Panc1 (cell line): Measurements from ENCODE around the gene NFKBIL1. TPM values are rescaled to one million over a fixed set of nuclear protein-coding genes. Genes with fewer than 3 reads are reported as not detected.

Experiments used
- ATAC-seq: fragments of 200-7000 bp; cut with Tn5 transposase; 2 replicates; pipeline ENCODE4 v1.9.1; 2020; ENCODE audit warnings: mild to moderate bottlenecking, moderate library complexity
- BruUV-seq: library from RNA; stranded (reverse); fragments of 400-500 nt; replicated peaks from 2 replicates; lab custom pipeline; 2021; lab: Mats Ljungman, UMichigan
- CTCF ChIA-PET: fragments of 300-600 bp; sonication (Branson Sonifier 250); formaldehyde crosslinking; loops from one replicate; lab custom pipeline; 2022; ENCODE audit warnings: antibody characterized with exemption; lab: Charles Lee
- POLR2A ChIA-PET: fragments of 300-600 bp; sonication (Branson Sonifier 250); formaldehyde crosslinking; loops from one replicate; lab custom pipeline; 2022; ENCODE audit warnings: antibody characterized with exemption; lab: Charles Lee
- DNase-seq: peaks from one replicate; pipeline ENCODE4 v3.0.0-alpha.2; 2010; ENCODE audit warnings: low read depth, low spot score
- H3K27ac ChIP-seq: 2 replicates; pipeline ENCODE4 v1.5.1; 2011; ENCODE audit warnings: mild to moderate bottlenecking, low read length, inconsistent platforms
- H3K27me3 ChIP-seq: fragments of 200-500 bp; sonication (Bioruptor generic); 2 replicates; pipeline ENCODE4 v1.6.0; 2014; ENCODE audit warnings: low read length, inconsistent platforms; ENCODE audit not compliant: control insufficient read depth, insufficient read depth
- H3K36me3 ChIP-seq: fragments of 200-500 bp; sonication (Bioruptor generic); 2 replicates; pipeline ENCODE4 v1.5.1; 2014; ENCODE audit warnings: inconsistent platforms, mild to moderate bottlenecking, low read length, moderate library complexity; ENCODE audit not compliant: control insufficient read depth, insufficient read depth
- H3K4me1 ChIP-seq: 2 replicates; pipeline ENCODE4 v1.5.1; 2011; ENCODE audit warnings: inconsistent platforms, mild to moderate bottlenecking, low read length, moderate library complexity; ENCODE audit not compliant: control insufficient read depth, insufficient read depth
- H3K4me3 ChIP-seq, 2 experiments: 2 replicates each; pipeline ENCODE4 v1.5.1; 2011 to 2012; ENCODE audit warnings: low read depth in 2 of 2, low read length in 2 of 2, mild to moderate bottlenecking in 2 of 2, inconsistent platforms in 1 of 2, moderate library complexity in 1 of 2
- H3K9me3 ChIP-seq: fragments of 200-500 bp; sonication (Bioruptor generic); 2 replicates; pipeline ENCODE4 v1.5.1; 2014; ENCODE audit warnings: low read depth, mild to moderate bottlenecking, inconsistent platforms, low read length, moderate library complexity; ENCODE audit not compliant: control insufficient read depth, insufficient read depth
- POLR2AphosphoS5 ChIP-seq: IDR thresholded peaks from 2 replicates; pipeline ENCODE4 v1.6.1; 2012; ENCODE audit warnings: mild to moderate bottlenecking, low read depth, low read length, moderate library complexity
- REST ChIP-seq, 2 experiments: IDR thresholded peaks; 2 replicates each; pipeline ENCODE4 v1.6.1; 2011 to 2012; ENCODE audit warnings: low read depth in 2 of 2, control low read depth in 1 of 2, low read length in 1 of 2, mild to moderate bottlenecking in 1 of 2, moderate library complexity in 1 of 2; ENCODE audit not compliant: insufficient read depth in 1 of 2
- SIN3A ChIP-seq: IDR thresholded peaks from 2 replicates; pipeline ENCODE4 v1.6.1; 2012; ENCODE audit warnings: low read depth, mild to moderate bottlenecking, low read length, moderate library complexity, borderline replicate concordance; ENCODE audit not compliant: insufficient read depth
- TCF7L2 ChIP-seq: IDR thresholded peaks from 2 replicates; pipeline ENCODE4 v1.6.1; 2011; ENCODE audit warnings: mild to moderate bottlenecking, low read depth, low read length, inconsistent platforms
- in situ Hi-C: cut with HindIII; loops from 2 replicates; pipeline ENCODE4 v1.10.0; 2016; ENCODE audit warnings: low sequenced_read_pairs, low pct_unique_long_range_greater_than_20kb
- intact Hi-C: fragments of 100-400 bp; cut with micrococcal nuclease; formaldehyde crosslinking; loops from one replicate; pipeline ENCODE4 v1.10.0; 2022; ENCODE audit not compliant: unreplicated experiment
- total RNA-seq: library from RNA; stranded (reverse); gene quantifications from one replicate; pipeline ENCODE4 v1.2.1, GENCODE V29; 2021; ENCODE audit not compliant: unreplicated experiment
- TF ChIP-seq, protein P1 (sequence below): fragments of 450-650 bp; IDR thresholded peaks from 2 replicates; pipeline ENCODE4 v1.5.1; 2017; ENCODE audit warnings: mild to moderate bottlenecking

The NFKBIL1 gene
- total RNA-seq, 1 experiment from 2014 or later: 27.9 TPM

- ChIA-PET POLR2A (no interaction called here), CTCF (no interaction called here)
- no peaks in the 10 kb centered on the region for H3K4me1 ChIP-seq
- in situ Hi-C loops: no loop called here
- DNase-seq (no peak), ATAC-seq (no peak)
- no peak overlapping the region for H3K4me3 ChIP-seq
- no TSS peak for BruUV-seq
- intact Hi-C loops: no loop called here
- H3K27me3 ChIP-seq: no peaks in the 10 kb centered on the region
- H3K27ac ChIP-seq: no peak overlapping the region
- TF ChIP-seq SIN3A (no peak), TCF7L2 (no peak), REST (IDR thresholded peaks at IDR 0.05; ENCODE audit: insufficient read depth in 1 of 2, low read depth in 2 of 2, low read length in 1 of 2) (no peak), POLR2AphosphoS5 (no peak)
- TF ChIP-seq, protein P1, sequence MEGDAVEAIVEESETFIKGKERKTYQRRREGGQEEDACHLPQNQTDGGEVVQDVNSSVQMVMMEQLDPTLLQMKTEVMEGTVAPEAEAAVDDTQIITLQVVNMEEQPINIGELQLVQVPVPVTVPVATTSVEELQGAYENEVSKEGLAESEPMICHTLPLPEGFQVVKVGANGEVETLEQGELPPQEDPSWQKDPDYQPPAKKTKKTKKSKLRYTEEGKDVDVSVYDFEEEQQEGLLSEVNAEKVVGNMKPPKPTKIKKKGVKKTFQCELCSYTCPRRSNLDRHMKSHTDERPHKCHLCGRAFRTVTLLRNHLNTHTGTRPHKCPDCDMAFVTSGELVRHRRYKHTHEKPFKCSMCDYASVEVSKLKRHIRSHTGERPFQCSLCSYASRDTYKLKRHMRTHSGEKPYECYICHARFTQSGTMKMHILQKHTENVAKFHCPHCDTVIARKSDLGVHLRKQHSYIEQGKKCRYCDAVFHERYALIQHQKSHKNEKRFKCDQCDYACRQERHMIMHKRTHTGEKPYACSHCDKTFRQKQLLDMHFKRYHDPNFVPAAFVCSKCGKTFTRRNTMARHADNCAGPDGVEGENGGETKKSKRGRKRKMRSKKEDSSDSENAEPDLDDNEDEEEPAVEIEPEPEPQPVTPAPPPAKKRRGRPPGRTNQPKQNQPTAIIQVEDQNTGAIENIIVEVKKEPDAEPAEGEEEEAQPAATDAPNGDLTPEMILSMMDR: no peak
- H3K9me3 ChIP-seq: no peaks in the 10 kb centered on the region
- no peaks in the 10 kb centered on the region for H3K36me3 ChIP-seq
Measured at GRCh38 chr6:31567531-31568370, 20.3 kb downstream of the NFKBIL1 start.

DNA sequence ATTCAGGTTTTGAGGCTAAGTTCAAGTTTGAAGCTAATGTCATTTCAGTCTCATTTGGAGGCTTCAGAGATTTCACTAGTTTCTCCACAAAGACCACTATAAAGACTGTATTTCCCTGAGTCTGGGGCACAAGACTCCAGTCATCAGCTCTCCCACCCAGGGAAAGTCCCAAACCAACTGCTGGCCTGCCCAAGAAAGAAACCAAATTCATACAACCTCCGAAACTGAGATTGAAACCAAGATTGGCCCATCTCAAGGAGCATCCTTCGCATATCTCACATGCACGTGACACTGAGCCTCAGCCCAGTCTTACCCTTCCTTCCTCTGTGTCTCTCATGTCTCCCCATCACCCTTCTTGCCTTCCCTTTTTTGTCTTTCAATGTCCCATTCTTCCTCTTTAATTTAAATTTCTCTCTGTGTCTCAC is 21.1 kb downstream of the NFKBIL1 start:
- intact Hi-C loops (no loop called here), in situ Hi-C loops (no loop called here)
- H3K27me3 ChIP-seq: no peaks in the 10 kb centered on the region
- H3K36me3 ChIP-seq: no peaks in the 10 kb centered on the region
- no peak overlapping the region for H3K27ac ChIP-seq
- no peak for DNase-seq
- no TSS peak for BruUV-seq
- TF ChIP-seq SIN3A (no peak), REST (IDR thresholded peaks at IDR 0.05; ENCODE audit: insufficient read depth in 1 of 2, low read depth in 2 of 2, low read length in 1 of 2) (no peak)
- no peaks in the 10 kb centered on the region for H3K9me3 ChIP-seq
- ChIA-PET CTCF (no interaction called here), POLR2A (no interaction called here)
- H3K4me3 ChIP-seq: no peak overlapping the region
- no peak for ATAC-seq
- no peaks in the 10 kb centered on the region for H3K4me1 ChIP-seq
